RWPE1 (cell line): Measurements from ENCODE around the gene NEB.

Source experiments
- CTCF ChIA-PET: fragments of 350-600 bp; sonication (Branson Sonifier 250); formaldehyde crosslinking; extraction: SDS; loops from one replicate; lab custom pipeline; 2021; lab: Yijun Ruan, JAX
- POLR2A ChIA-PET: fragments of 400-600 bp; formaldehyde crosslinking; extraction: SDS; loops from one replicate; lab custom pipeline; 2020; ENCODE audit warnings: antibody characterized with exemption; ENCODE audit not compliant: low non-redundant PET; lab: Yijun Ruan, JAX
- DNase-seq: peaks from one replicate; pipeline ENCODE4 v3.0.0; 2012; ENCODE audit warnings: low spot score
- H3K27ac ChIP-seq: fragments of 450-650 bp; 2 replicates; pipeline ENCODE4 v1.5.1; 2017
- TF ChIP-seq, protein P1 (sequence below): fragments of 450-650 bp; conservative IDR thresholded peaks from 2 replicates; pipeline ENCODE4 v1.5.1; 2017; ENCODE audit warnings: low read depth, mild to moderate bottlenecking

Gene NEB

DNA sequence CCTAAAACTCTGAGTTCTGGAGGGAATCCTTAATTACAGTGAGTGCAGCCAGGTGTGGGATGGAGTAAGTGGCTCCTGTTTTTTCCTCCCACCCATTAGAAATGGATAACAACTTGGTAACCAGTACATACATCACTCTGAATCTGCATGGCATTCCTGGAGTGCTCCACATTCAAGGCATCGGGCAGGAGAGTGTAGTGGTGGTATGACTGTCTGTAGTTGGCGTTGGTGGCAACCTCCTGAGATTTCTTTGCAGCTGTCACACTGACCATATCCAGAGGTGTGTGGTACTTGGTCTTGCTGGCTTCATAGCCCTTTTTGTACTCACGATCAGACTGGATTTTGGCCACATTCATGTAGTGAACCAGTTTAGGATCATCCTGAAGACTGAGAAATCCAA lies 68.3 kb downstream of the NEB start:
- H3K27ac ChIP-seq = no peak overlapping the region
- TF ChIP-seq, protein P1, sequence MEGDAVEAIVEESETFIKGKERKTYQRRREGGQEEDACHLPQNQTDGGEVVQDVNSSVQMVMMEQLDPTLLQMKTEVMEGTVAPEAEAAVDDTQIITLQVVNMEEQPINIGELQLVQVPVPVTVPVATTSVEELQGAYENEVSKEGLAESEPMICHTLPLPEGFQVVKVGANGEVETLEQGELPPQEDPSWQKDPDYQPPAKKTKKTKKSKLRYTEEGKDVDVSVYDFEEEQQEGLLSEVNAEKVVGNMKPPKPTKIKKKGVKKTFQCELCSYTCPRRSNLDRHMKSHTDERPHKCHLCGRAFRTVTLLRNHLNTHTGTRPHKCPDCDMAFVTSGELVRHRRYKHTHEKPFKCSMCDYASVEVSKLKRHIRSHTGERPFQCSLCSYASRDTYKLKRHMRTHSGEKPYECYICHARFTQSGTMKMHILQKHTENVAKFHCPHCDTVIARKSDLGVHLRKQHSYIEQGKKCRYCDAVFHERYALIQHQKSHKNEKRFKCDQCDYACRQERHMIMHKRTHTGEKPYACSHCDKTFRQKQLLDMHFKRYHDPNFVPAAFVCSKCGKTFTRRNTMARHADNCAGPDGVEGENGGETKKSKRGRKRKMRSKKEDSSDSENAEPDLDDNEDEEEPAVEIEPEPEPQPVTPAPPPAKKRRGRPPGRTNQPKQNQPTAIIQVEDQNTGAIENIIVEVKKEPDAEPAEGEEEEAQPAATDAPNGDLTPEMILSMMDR = no peak
- ChIA-PET CTCF (no interaction called here), POLR2A (no interaction called here)
- DNase-seq = no peak

DNA sequence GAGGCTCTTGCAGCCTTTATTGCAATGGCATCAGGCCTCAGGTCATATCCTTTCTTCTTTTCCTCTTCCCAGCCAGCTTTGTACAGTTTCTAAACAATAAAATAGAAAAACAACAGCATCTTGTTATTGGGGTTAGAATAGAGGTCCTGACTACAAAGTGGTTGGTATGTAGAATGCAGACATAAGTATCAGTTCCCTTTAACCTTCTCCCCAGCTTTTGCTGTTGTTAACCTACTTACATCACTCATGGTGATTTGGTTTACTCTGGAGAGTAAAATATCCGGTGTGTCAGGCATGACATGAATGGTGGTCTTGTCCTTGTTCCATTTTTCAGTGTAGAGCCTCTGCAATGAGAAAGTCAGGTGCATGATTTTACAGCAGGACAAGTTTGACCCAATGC lies 69.8 kb downstream of the NEB start:
- no peak overlapping the region for H3K27ac ChIP-seq
- CTCF ChIA-PET = no interaction called here
- POLR2A ChIA-PET = interaction anchor here (0.6 kb wide), 1 partner anchor 33 kb away, joined by 3 read pairs; no protein-coding TSS in a partner anchor
- TF ChIP-seq, protein P1 = no peak
- DNase-seq = no peak

DNA sequence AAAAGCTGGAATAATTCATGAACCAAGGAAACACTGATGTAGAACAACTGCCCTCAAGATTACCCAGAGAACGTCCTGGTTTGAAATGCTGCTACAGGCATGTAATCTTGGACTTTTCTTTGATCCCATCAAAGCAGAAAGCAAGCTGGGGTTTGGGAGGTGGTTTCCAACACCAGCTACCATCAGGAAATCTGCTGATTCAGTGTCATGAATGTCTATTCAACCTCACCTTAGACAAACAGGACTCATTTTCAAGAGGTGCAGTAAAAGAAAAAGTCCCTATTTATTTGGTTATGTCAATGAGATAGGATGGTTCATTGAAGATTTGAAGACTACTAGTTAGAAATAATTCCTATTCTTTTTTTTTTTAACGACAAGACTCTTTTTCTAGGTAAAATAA lies 72.7 kb downstream of the NEB start:
- no peak overlapping the region for H3K27ac ChIP-seq
- no peak for DNase-seq
- TF ChIP-seq, protein P1 = no peak
- CTCF ChIA-PET = no interaction called here
- POLR2A ChIA-PET = no interaction called here

DNA sequence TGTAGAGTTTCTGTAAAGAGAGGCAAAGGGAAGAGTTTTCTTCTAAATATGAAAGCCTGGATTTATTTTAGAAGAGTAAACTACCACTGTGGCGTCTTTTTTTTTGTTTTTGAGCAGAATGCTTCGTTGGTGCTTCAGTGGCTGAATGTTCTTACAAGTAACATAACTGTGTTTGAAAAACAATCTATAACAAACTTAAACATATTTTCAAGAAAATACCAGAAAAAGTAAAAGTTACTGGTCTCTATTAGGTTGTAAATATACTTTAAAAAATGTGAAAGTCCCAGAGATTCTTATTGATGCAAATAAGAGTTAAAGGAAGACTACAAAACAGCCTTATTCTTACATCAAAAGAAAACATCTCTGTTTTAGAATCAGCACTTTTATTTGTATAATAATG lies 76.2 kb downstream of the NEB start:
- no peak overlapping the region for H3K27ac ChIP-seq
- ChIA-PET CTCF (no interaction called here), POLR2A (no interaction called here)
- TF ChIP-seq, protein P1 = no peak
- DNase-seq = no peak

DNA sequence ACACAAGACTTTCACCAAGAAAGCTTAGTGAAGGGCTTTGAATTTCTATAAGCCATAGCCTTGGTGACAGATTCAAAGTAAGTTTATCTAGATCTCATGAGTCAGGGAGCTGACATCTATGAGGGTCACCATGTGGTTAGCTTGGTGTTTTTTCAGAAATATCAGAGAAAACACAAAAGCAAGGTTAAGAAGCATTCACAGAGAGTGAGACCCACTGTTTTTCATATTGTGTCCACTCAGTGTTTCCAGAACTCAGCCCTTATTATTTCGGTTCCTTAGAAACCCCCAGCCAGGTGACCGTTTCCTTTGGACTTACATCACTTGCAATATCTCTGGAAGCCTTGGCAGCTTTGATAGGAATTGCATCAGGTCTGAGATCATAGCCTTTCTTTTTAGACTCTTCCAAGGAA lies 76.6 kb downstream of the NEB start:
- TF ChIP-seq, protein P1 = no peak
- no peak overlapping the region for H3K27ac ChIP-seq
- CTCF ChIA-PET = no interaction called here
- POLR2A ChIA-PET = no interaction called here
- DNase-seq = no peak

DNA sequence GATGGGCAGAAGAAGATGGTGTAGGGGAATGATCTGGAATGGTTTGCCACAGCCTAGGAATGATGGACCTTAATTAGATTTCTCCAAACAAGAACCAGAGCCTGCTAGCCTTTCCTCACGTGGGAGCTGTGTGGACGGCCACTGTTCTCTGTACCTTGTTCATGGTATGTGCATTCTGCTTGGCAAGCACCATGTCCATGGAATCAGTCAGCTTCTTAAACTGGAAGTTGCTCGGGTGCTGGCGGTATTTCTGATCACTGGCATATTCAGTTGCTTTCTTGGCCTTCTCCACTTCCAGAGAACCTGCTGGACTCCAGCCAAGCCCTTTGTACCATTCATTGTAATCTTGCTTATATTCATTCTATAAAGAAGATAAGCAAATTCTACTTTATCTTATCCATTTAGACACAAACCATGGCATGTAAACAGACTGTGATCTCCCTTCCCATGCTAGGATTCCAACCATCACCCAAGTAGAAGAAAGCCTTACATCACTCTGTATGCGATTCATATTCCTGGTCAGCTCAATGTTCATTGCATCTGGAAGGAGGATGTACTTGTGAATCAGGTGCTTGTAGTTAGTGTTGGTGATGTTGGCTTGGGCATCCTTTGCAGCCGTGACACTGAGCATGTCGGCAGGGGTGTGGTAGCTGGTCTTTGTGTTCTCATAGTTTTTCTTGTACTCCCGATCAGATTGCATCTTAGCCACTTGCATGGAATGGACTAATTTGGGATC lies 78.4 kb downstream of the NEB start:
- POLR2A ChIA-PET = no interaction called here
- TF ChIP-seq, protein P1 = no peak
- H3K27ac ChIP-seq = no peak overlapping the region
- CTCF ChIA-PET = no interaction called here
- no peak for DNase-seq
